AG09309 (cell line): Measurements from ENCODE around the gene HPS1.

Experiments
- DNase-seq: peaks from one replicate; pipeline ENCODE4 v3.0.0-alpha.2; 2010; ENCODE audit warnings: low read depth
- H3K4me3 ChIP-seq: 2 replicates; pipeline ENCODE4 v1.5.1; 2011; ENCODE audit warnings: mild to moderate bottlenecking, low read depth, low read length, moderate library complexity; ENCODE audit not compliant: control insufficient read depth
- CTCF ChIP-seq: IDR thresholded peaks from 2 replicates; pipeline ENCODE4 v1.5.1; 2011; ENCODE audit warnings: mild to moderate bottlenecking, low read depth, low read length, inconsistent platforms; ENCODE audit not compliant: insufficient read depth, control insufficient read depth; ENCODE audit errors: missing control alignments

HPS1 gene

GRCh38 chr10:98446151-98446660 lies 529 bp downstream of the HPS1 start:
- peak overlapping the region; percentile 86 for H3K4me3 ChIP-seq
- no peak for TF ChIP-seq CTCF
- DNase-seq = no peak

- H3K4me3 ChIP-seq = peak overlapping the region; percentile 86
- DNase-seq = no peak
- TF ChIP-seq CTCF = no peak
Measured at GRCh38 chr10:98445200-98445812, 1.4 kb downstream of the HPS1 start.

DNA sequence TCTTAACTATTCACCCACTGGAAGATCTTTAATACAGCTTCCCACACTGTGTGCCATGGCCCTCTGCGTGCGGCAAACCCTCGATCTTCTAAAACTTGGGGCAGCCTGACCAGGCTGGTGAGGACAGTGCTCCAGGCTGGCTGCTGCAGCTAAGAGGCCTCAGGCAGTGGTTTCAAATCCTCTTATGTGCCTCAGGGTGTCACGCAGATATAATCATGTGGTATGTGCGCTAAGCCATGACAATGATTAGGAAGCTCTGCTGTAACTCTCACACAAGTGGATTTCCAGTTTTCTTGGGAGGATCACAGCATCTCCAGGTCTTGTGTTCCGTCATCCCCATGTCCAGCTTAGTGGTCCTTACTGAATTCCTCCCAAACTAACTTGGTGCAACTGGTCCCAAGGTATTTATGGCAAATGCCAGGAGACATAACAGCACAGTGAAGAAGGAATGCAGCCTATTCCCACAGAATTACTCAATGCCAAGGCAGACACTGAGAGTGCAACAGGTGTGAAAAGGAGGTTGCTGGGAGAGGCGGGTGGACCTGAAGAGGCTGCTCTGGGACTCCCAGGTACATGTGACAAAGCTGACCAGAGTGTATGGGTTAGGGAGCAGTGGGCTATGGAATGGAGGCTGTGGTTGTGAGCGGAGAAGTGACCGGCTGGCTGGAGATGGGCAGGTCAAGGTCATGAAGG lies 2.3 kb downstream of the HPS1 start:
- DNase-seq = no peak
- no peak for TF ChIP-seq CTCF
- no peak overlapping the region for H3K4me3 ChIP-seq

DNA sequence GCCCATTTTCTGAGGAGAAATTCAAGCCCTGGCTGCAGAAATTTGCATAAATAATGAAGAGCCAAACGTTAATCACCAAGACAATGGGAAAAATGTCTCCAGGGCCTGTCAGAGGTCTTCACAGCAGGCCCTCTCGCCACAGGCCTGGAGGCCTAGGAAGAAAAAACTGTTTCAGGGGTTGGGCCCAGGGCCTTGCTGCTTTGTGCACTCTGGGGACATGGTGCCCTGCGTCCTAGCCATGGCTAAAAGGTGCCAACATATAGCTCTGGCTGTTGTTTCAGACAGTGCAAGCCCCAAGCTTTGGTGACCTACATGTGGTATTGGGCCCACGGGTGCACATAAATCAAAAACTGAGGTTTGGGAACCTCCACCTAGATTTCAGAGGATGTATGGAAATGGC lies 8.0 kb downstream of the HPS1 start:
- H3K4me3 ChIP-seq = no peak overlapping the region
- no peak for TF ChIP-seq CTCF
- DNase-seq = no peak

DNA sequence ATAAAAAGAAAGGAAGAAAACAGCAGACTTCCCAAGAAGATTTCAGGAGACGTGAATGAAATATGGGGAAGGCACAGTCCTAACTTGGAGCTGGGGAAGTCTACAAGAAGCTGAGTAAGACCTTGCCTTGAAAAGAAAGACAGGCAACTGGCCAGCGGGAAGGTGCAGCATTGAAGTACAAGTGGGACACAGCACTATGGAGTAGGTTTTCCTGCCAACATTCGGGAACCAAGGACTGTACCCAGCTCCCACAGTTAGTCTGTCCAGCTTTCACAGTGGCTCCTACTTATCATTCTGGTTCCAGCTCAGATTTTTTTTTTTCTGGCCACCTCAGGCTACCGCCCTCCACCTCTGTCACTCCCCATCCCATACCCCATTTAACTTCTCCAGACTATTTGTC lies 10.0 kb downstream of the HPS1 start:
- no peak overlapping the region for H3K4me3 ChIP-seq
- TF ChIP-seq CTCF = no peak
- DNase-seq = no peak

- no peak for TF ChIP-seq CTCF
Measured at GRCh38 chr10:98435178-98435577, 11.6 kb downstream of the HPS1 start.

More at GRCh38 chr10:98435178-98435577, 11.6 kb downstream of the HPS1 start:
- H3K4me3 ChIP-seq = no peak overlapping the region
- DNase-seq = no peak
